GM21529 (cell line): ENCODE measurements around the gene INO80.
"Not testable (repeated sequence)": the region's sequence is repeated elsewhere in the genome, so short reads cannot be mapped to it uniquely, and the experiment has no call there.

ENCODE experiments used
- ATAC-seq: cut with Tn5 transposase; IDR thresholded peaks from one replicate; pipeline ENCODE4 v1.9.1; 2021; ENCODE audit not compliant: unreplicated experiment

The INO80 gene

GRCh38 chr15:41122849-41123248 lies 6.8 kb upstream of the INO80 start:
- ATAC-seq, result no peak

- ATAC-seq, result no peak
Measured at GRCh38 chr15:41121951-41122350, 5.9 kb upstream of the INO80 start.

- no peak for ATAC-seq
Measured at GRCh38 chr15:41116962-41117252, 827 bp upstream of the INO80 start.

- ATAC-seq, result peak; percentile 40
Measured at GRCh38 chr15:41115652-41116115, 396 bp downstream of the INO80 start.

GRCh38 chr15:41115161-41115651 lies 874 bp downstream of the INO80 start:
- peak; percentile 20 for ATAC-seq

GRCh38 chr15:41106947-41107346 lies 9.1 kb downstream of the INO80 start:
- ATAC-seq, result no peak

GRCh38 chr15:41105348-41106334 lies 10.4 kb downstream of the INO80 start:
- ATAC-seq, result no peak

- no peak for ATAC-seq
Measured at GRCh38 chr15:41104234-41104633, 11.8 kb downstream of the INO80 start.

GRCh38 chr15:41102854-41103253 lies 13.2 kb downstream of the INO80 start:
- ATAC-seq, result no peak

GRCh38 chr15:41096178-41096577 lies 19.9 kb downstream of the INO80 start:
- ATAC-seq, result no peak

GRCh38 chr15:41085029-41085428 lies 31.1 kb downstream of the INO80 start:
- no peak for ATAC-seq

- ATAC-seq, result no peak
Measured at GRCh38 chr15:41080144-41080543, 35.9 kb downstream of the INO80 start.

- ATAC-seq, result no peak
Measured at GRCh38 chr15:41079717-41080116, 36.4 kb downstream of the INO80 start.

- not testable (repeated sequence) for ATAC-seq
Measured at GRCh38 chr15:41078879-41079278, 37.2 kb downstream of the INO80 start.

GRCh38 chr15:41078125-41078524 lies 38.0 kb downstream of the INO80 start:
- ATAC-seq, result no peak

- no peak for ATAC-seq
Measured at GRCh38 chr15:41073028-41073427, 43.1 kb downstream of the INO80 start.

GRCh38 chr15:41072013-41072412 lies 44.1 kb downstream of the INO80 start:
- ATAC-seq, result no peak

- no peak for ATAC-seq
Measured at GRCh38 chr15:41066516-41066915, 49.6 kb downstream of the INO80 start.

GRCh38 chr15:41061667-41062066 lies 54.4 kb downstream of the INO80 start:
- ATAC-seq, result no peak

GRCh38 chr15:41060505-41060904 lies 55.6 kb downstream of the INO80 start:
- no peak for ATAC-seq

- no peak for ATAC-seq
Measured at GRCh38 chr15:41056810-41057209, 59.3 kb downstream of the INO80 start.

- no peak for ATAC-seq
Measured at GRCh38 chr15:41055706-41056105, 60.4 kb downstream of the INO80 start.

GRCh38 chr15:41051139-41051538 lies 64.9 kb downstream of the INO80 start:
- ATAC-seq, result no peak
